Skeletal muscle tissue (tissue), 4 donors: ENCODE results near the gene CKAP2L. TPM values are rescaled to one million over a fixed set of nuclear protein-coding genes. Genes with fewer than 3 reads are reported as not detected.

Experiments
- H3K27ac ChIP-seq: one replicate; pipeline ENCODE4 v1.7.0; 2013; ENCODE audit warnings: mild to moderate bottlenecking, low read depth, low read length, inconsistent platforms
- H3K27me3 ChIP-seq, 3 donors: one replicate each; pipeline ENCODE4 v1.7.0; 2013; ENCODE audit warnings: low read length in 3 of 3; ENCODE audit not compliant: control insufficient read depth in 3 of 3, insufficient read depth in 3 of 3
- H3K36me3 ChIP-seq, 3 donors: one replicate each; pipeline ENCODE4 v1.7.0; 2013; ENCODE audit warnings: low read length in 3 of 3; ENCODE audit not compliant: control insufficient read depth in 3 of 3, insufficient read depth in 3 of 3
- H3K4me1 ChIP-seq, 3 donors: one replicate each; pipeline ENCODE4 v1.7.0; 2013; ENCODE audit warnings: low read length in 3 of 3, mild to moderate bottlenecking in 3 of 3; ENCODE audit not compliant: control insufficient read depth in 3 of 3, insufficient read depth in 3 of 3
- H3K4me3 ChIP-seq, 3 donors: one replicate each; pipeline ENCODE4 v1.7.0; 2013; ENCODE audit warnings: low read length in 3 of 3
- H3K9ac ChIP-seq, 3 donors: one replicate each; pipeline ENCODE4 v1.7.0; 2013; ENCODE audit warnings: low read length in 3 of 3, mild to moderate bottlenecking in 3 of 3, moderate library complexity in 2 of 3, low read depth in 1 of 3
- H3K9me3 ChIP-seq, 3 donors: one replicate each; pipeline ENCODE4 v1.7.0; 2013; ENCODE audit warnings: low read length in 3 of 3; ENCODE audit not compliant: control insufficient read depth in 3 of 3
- total RNA-seq: library from RNA; depleted of rRNA; stranded (reverse); fragments of >200 nt; gene quantifications from one replicate; pipeline ENCODE4 v1.2.3, GENCODE V29; 2014
- donor health status: Osteomylitis.

The CKAP2L gene
- total RNA-seq, 1 donor from 2014 or later: 1.0 TPM

- Histone ChIP-seq H3K9ac (no peak overlapping the region), H3K9me3 (no peaks in the 10 kb centered on the region), H3K4me1 (peaks cover 0 to 6% (median 2%) of the 10 kb centered on the region in 3 donors), H3K27ac (no peak overlapping the region), H3K36me3 (no peaks in the 10 kb centered on the region), H3K27me3 (peaks cover 0 to 5% (median 0%) of the 10 kb centered on the region in 3 donors), H3K4me3 (no peak overlapping the region)
These were observed 35.8 kb downstream of the CKAP2L start for GRCh38 chr2:112728378-112729175.

- no peak overlapping the region for H3K27ac ChIP-seq
- peaks cover 0 to 6% (median 2%) of the 10 kb centered on the region in 3 donors for H3K4me1 ChIP-seq
- H3K9me3 ChIP-seq: no peaks in the 10 kb centered on the region
- peaks cover 0 to 5% (median 0%) of the 10 kb centered on the region in 3 donors for H3K27me3 ChIP-seq
- no peak overlapping the region for H3K4me3 ChIP-seq
- no peak overlapping the region for H3K9ac ChIP-seq
- H3K36me3 ChIP-seq: no peaks in the 10 kb centered on the region
These were observed 36.4 kb downstream of the CKAP2L start for GRCh38 chr2:112728029-112728362.

GRCh38 chr2:112727276-112728028 is 37.0 kb downstream of the CKAP2L start:
- no peak overlapping the region for H3K4me3 ChIP-seq
- H3K4me1 ChIP-seq: peaks cover 0 to 6% (median 2%) of the 10 kb centered on the region in 3 donors

GRCh38 chr2:112726487-112727190 is 37.8 kb downstream of the CKAP2L start:
- no peak overlapping the region for H3K4me3 ChIP-seq
- peaks cover 0 to 6% (median 2%) of the 10 kb centered on the region in 3 donors for H3K4me1 ChIP-seq
- no peaks in the 10 kb centered on the region for H3K36me3 ChIP-seq
- peaks cover 0 to 5% (median 0%) of the 10 kb centered on the region in 3 donors for H3K27me3 ChIP-seq
- no peak overlapping the region for H3K27ac ChIP-seq
- H3K9me3 ChIP-seq: no peaks in the 10 kb centered on the region
- H3K9ac ChIP-seq: no peak overlapping the region

More at GRCh38 chr2:112727276-112728028, 37.0 kb downstream of the CKAP2L start:
- H3K27ac ChIP-seq: no peak overlapping the region
- no peak overlapping the region for H3K9ac ChIP-seq
- no peaks in the 10 kb centered on the region for H3K9me3 ChIP-seq
- H3K27me3 ChIP-seq: peaks cover 0 to 5% (median 0%) of the 10 kb centered on the region in 3 donors
- no peaks in the 10 kb centered on the region for H3K36me3 ChIP-seq

- no peak overlapping the region for H3K9ac ChIP-seq
- peaks cover 0 to 5% (median 0%) of the 10 kb centered on the region in 3 donors for H3K27me3 ChIP-seq
- H3K4me3 ChIP-seq: no peak overlapping the region
- no peak overlapping the region for H3K27ac ChIP-seq
- peaks cover 0 to 6% (median 2%) of the 10 kb centered on the region in 3 donors for H3K4me1 ChIP-seq
- H3K36me3 ChIP-seq: no peaks in the 10 kb centered on the region
- no peaks in the 10 kb centered on the region for H3K9me3 ChIP-seq
These were observed 38.6 kb downstream of the CKAP2L start for GRCh38 chr2:112725545-112726457.

- Histone ChIP-seq H3K27ac (no peak overlapping the region), H3K36me3 (no peaks in the 10 kb centered on the region), H3K4me1 (peaks cover 0 to 6% (median 2%) of the 10 kb centered on the region in 3 donors), H3K4me3 (no peak overlapping the region), H3K27me3 (peaks cover 0 to 5% (median 0%) of the 10 kb centered on the region in 3 donors), H3K9ac (no peak overlapping the region), H3K9me3 (no peaks in the 10 kb centered on the region)
These were observed 39.6 kb downstream of the CKAP2L start for GRCh38 chr2:112724591-112725525.

- peaks cover 0 to 5% (median 0%) of the 10 kb centered on the region in 3 donors for H3K27me3 ChIP-seq
- no peak overlapping the region for H3K4me3 ChIP-seq
- H3K27ac ChIP-seq: no peak overlapping the region
- peaks cover 0 to 6% (median 2%) of the 10 kb centered on the region in 3 donors for H3K4me1 ChIP-seq
- no peaks in the 10 kb centered on the region for H3K9me3 ChIP-seq
- H3K9ac ChIP-seq: no peak overlapping the region
- no peaks in the 10 kb centered on the region for H3K36me3 ChIP-seq
These were observed 40.4 kb downstream of the CKAP2L start for GRCh38 chr2:112723995-112724394.

- Histone ChIP-seq H3K4me3 (no peak overlapping the region), H3K9me3 (no peaks in the 10 kb centered on the region), H3K9ac (no peak overlapping the region), H3K36me3 (no peaks in the 10 kb centered on the region), H3K27me3 (peaks cover 0 to 5% (median 0%) of the 10 kb centered on the region in 3 donors), H3K27ac (no peak overlapping the region), H3K4me1 (peaks cover 0 to 6% (median 2%) of the 10 kb centered on the region in 3 donors)
These were observed 40.9 kb downstream of the CKAP2L start for GRCh38 chr2:112723547-112723940.
